DMS79 (cell line): ENCODE data around the gene PNP.
"Not testable (repeated sequence)": the region's sequence is repeated elsewhere in the genome, so short reads cannot be mapped to it uniquely, and the experiment has no call there.

Experiments
- DNase-seq: peaks from one replicate; lab custom pipeline; 2025; lab: John Stamatoyannopoulos, UW

The PNP gene

GRCh38 chr14:20469242-20469889 is at the start of gene PNP:
TSS of gene PNP (plus strand) at chr14:20469406. CDS start at chr14:20469525, 119 bp downstream.
- peak; percentile 93 for DNase-seq

- DNase-seq = no peak
Observed at GRCh38 chr14:20419419-20419818, 49.8 kb upstream of the PNP start.

DNA sequence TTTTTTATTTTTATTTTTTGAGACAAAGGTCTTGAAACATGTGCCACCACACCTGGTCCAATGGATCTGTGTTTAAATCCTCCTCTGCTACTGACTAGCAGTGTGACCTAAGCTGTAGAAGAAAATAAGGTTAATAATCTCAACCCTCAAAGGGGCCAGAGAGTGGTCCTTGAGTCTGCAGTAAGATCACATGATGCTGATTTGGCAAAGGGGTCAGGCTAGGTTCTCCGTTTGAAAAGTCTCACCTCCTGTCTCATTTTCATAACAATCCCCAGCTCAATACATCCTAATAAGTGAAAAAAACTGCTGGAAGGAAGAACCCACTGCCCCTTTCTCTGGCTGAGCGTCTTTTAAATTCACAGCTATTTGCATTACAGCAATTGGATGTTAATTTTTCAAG is 47.9 kb upstream of the PNP start:
- DNase-seq = peak; percentile 92

- no peak for DNase-seq
Observed at GRCh38 chr14:20422886-20423285, 46.3 kb upstream of the PNP start.

DNA sequence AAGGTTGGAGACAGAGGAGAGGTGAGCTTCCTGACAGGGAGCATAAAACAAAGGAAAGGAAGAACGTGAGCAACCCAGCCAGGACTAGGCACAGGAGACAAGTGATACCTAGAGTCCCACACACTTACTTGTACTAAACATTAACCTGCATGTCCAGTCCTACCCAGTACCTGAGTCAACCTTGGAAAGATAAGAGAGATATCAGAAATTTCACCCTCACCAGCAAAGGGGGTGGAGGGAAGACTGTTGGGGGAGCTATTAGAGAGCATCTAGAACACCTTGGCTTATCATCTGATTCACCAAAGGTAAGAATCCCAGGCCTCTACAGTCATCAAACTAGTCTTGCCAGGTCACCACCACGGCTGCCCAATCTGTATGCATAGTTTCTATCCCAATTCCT is 44.4 kb upstream of the PNP start:
- no peak for DNase-seq

- DNase-seq = no peak
Observed at GRCh38 chr14:20427231-20428009, 41.8 kb upstream of the PNP start.

DNA sequence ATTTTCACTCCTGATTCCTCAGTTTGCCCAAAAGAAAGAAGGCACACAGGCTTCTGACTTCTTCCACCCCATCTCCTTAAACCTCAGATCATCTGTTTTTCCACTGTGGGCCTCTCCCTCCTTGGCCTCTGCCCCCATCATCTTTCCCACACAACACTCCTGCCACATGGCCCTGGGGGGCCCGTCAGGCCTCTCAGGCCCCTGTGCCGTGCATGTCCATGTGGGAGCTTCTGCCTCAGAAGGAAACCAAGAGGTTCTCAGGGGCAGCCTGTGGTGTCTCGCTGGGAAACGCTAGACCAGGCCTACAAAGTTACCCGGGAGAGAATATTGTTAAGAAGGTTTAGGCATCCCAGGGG is 41.2 kb upstream of the PNP start:
- no peak for DNase-seq

GRCh38 chr14:20428802-20429201 is 40.4 kb upstream of the PNP start:
- no peak for DNase-seq

DNA sequence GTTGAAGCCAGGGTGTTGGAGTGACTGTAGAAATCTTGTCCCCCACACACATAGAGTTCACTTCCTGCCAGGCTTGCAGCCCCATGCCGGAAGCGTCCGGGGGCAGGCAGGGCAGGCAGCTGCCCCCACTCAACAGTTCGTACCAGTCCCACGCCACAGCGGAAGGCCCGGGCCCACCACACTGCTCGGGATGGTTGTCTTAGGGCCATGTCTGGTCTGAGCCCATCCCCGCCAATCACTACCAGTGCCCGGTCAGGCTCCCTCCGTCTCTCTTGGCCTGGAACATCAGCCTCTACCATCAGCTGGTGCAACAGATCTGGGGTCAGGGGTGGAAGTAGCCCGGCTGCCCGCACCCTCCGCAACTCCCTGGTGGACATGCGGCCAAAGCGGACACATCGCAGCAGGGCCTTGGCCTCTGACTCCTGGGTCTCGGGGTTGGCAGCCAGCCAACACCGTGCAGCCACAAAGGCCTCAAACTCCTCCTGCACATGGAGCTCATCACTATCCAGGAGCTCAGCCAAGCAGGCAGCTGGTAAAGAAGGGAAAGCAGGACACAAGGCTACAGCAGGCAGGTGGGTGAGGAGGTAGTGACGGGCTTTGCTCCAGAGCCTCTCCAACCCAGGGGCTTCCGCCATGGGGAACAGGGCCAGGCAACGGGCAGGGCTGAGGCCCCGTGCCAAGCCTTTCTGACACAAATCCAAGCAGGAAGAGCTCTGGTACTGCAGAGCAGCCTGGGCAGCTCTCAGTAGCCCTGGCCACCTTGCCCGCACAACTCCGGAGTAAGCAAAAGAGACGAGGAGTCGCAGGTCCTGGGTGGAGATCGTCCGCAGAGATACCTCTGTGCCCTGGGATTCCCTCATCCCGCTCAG is 39.2 kb upstream of the PNP start:
- no peak for DNase-seq

DNA sequence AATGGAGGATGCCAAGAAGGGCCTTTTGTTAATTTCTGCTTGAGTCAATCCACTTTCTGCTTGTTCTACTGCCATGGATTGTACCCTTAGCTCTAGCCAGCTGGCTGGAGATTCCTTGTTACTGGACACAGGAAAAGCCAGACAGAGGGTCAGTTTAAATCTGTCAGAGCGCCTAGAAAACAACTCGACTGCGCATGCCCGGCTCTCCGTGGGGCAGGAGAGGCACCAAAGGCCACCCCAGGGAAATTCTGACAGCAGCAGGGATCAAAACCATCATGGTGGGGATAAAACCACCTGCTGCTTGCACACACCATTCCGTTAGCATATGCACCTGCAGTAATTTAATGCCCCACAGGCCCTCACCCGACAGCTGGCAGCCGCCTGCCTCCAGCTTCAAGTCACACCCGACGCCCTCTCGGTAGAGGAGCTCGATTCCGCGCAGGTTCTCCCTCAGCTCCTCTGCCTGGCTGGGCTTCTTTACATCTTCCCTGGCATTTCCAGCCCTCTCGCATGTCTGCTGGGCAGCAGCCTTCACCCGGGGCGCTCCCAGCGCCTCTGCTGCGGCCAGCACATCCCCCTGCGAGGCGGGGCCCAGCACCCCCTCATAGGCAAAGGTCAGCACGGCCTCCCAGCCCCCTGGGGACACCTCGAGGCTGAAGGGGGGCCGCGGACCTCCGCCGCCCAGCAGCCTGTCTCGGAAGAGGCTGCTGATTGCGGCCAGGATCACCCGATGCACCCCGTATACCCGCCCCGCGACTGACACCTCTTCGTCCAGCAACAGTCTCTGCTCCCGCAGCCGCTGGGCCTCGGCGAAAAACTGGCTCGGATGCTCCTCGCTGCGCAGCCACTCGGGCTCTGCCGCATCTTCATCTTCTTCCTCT is 34.3 kb upstream of the PNP start:
- DNase-seq = no peak

- DNase-seq = no peak
Observed at GRCh38 chr14:20435582-20436362, 33.4 kb upstream of the PNP start, which contains the start of gene KLHL33. TSS of gene KLHL33 (minus strand) at chr14:20436166. CDS start at chr14:20435811, 355 bp downstream.

- no peak for DNase-seq
Observed at GRCh38 chr14:20436363-20436755, 32.8 kb upstream of the PNP start.

DNA sequence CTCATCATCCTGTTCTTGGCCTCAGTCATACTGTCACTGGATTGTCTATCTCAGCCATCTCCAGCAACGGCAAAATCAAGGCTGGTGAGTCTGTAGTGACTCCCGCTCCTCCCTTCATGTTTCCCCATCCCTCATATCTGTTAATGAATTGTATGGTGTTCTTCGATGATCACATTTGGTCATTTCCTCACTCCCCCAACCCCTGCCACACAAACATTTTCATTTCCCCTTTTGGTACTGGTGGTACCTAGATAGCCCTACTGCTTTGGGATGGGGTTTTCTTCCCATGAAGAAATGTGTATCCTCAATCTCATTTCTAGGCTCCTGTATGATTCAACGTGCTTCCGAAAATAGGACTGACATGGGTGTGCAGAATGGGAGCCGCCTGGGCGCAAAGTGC is 30.5 kb upstream of the PNP start:
- no peak for DNase-seq

DNA sequence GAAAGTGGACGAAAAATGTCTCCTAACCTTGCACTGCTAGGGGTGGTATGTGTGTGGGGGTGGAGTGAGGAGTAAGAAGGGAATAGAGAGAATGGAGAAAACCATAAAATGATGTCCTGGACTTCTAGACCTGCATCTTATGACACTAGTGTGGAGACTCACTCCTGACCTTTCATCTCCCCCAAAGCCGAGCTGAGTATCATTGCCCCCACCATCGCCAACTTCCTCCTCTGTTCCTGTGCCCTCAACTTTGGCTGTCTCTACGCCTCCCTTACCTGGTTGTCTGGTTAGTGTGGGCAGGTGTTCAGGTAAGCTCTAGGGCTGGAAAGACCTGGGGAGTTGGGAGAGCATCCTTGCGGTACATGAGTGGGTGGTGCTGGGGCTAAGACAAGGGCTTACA is 28.7 kb upstream of the PNP start:
- DNase-seq = no peak

DNA sequence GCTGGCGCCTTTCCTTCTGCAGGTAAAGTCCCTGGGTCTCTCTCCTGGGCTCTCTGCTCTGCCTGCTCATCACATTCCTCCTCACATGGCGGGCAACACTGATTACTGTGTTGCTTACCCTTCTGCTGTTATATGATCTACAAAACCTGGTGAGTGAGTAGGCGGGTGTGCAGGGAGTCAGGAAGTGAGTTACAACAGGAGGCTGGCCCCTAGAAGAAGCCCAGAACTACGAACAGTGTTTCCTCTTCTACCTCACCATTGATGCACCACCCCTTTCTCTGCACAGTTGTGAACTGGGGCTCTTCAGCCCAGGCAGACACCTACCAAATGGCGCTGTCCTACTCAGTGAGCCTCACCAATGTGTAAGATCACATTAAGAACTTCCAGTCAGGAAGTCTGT is 28.3 kb upstream of the PNP start:
- no peak for DNase-seq

DNA sequence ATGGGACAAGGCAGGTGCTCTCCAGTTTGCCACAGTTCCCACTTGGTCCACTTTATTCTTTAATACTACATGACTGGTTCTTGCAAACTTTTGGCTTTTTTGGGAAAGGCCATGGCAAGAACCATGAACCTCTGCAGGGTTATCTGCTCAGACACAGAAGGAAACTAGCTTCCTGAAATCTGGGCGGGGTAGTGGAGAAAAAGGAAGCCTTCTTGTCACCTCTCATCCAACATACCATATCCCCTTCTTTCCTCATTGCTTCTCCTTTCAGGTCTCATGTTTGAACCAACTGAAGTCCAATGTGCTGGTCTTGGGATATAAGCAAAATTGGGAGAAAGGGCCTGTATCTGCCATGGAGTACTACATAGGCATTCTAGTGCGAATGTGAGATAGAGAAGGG is 27.7 kb upstream of the PNP start:
- no peak for DNase-seq

DNA sequence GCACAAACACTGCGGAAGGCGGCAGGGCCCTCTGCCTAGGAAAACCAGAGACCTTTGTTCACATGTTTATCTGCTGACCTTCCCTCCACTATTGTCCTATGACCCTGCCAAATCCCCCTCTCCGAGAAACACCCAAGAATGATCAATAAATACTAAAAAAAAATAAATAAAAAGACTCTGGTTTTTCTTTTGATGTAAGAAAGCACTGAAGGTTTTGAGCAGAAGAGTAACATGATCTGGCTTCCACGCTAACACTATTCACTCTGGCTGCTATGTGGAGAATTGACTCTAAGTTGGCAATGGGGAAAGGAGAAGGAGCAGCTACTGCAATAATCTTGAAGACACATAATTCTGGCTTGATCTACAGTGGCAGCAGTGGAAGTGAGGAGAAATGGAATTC is 25.6 kb upstream of the PNP start:
- DNase-seq = not testable (repeated sequence)

DNA sequence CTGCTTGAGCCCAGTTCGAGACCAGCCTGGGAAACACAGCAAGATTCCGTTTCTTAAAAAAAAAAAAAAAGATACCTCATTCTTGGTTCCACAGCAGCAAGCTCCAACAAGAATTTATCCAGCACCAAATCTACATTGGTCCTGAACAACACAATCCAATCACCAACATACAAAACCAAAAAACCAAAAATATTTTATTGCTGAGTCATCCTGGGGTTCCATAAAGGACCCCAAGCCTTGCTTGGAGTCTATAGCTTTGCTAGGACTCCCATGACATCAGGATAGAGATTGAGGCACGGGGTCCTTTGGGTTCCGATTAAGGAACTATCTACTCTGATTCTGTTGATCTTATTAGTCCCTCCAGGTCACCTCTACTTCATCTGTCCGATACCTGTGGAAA is 22.3 kb upstream of the PNP start:
- no peak for DNase-seq

DNA sequence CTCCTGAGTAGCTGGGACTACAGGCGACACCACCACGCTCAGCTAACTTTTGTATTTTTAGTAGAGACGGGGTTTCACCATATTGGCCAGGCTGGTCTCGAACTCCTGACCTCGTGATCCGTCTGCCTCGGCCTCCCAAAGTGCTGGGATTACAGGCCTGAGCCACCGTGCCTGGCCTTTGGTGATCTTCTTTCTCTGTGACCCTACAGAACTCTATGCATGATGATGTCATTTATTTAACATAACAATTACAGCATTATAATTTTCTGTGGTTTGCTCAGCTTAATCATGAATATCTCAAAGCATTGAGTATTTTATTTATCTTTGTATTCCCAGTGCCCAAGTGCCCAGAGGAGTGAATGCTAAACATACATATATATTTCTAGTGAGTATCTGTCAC is 16.4 kb upstream of the PNP start:
- DNase-seq = not testable (repeated sequence)

GRCh38 chr14:20454516-20455354 is 14.5 kb upstream of the PNP start, which contains the start of the genes APEX1 and OSGEP:
TSS of gene APEX1 (plus strand) at chr14:20455226. CDS start at chr14:20455646, 420 bp downstream.
TSS of gene OSGEP (minus strand) at chr14:20454812. CDS start at chr14:20454683, 129 bp downstream.
- peak; percentile 99 for DNase-seq
